Measurements from ENCODE around the gene BANP.
"Not testable (repeated sequence)": the region's sequence is repeated elsewhere in the genome, so short reads cannot be mapped to it uniquely, and the experiment has no call there.

The BANP gene

DNA sequence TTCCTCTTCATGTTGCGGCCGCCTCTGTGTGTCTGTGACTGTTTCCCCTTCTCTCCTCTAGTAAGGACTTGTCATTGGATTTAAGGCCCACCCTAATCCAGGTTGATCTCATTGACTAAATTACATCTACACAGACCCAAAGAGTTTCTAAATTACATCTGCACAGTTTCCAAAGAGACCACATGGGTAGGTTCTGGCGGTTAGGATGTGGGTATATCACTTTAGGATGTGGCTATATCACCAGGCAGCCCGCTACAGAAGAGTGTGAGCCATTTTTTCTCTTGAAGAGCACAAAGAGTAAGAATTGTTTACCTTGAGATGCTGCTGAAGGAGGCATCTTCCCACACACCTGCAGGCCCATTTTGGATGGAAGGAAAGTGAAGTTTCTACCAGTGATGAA, 30.1 kb downstream of the BANP start:
- not testable (repeated sequence) for H3K36me3 ChIP-seq (ENCODE audit: control insufficient read depth, insufficient read depth, low read length); H3K4me1 ChIP-seq (ENCODE audit: control insufficient read depth, insufficient read depth, low read length); H3K27me3 ChIP-seq (ENCODE audit: control insufficient read depth, insufficient read depth, low read length, poor library complexity, severe bottlenecking); H3K4me3 ChIP-seq (ENCODE audit: insufficient read depth, low read depth, low read length); H3K27ac ChIP-seq (ENCODE audit: insufficient read depth, low read depth, low read length, poor library complexity, severe bottlenecking); H3K9me3 ChIP-seq (ENCODE audit: control insufficient read depth, low read length)
- 67 to 68% methylated on average over 4 of the region's 4 CpGs for WGBS, 2 experiments

GRCh38 chr16:87982581-87983041, 31.4 kb downstream of the BANP start:
- Histone ChIP-seq H3K27ac (ENCODE audit: insufficient read depth, low read depth, low read length, poor library complexity, severe bottlenecking) (no peak overlapping the region), H3K36me3 (ENCODE audit: control insufficient read depth, insufficient read depth, low read length) (no peaks in the 10 kb centered on the region), H3K9me3 (ENCODE audit: control insufficient read depth, low read length) (no peaks in the 10 kb centered on the region), H3K4me1 (ENCODE audit: control insufficient read depth, insufficient read depth, low read length) (no peaks in the 10 kb centered on the region), H3K27me3 (ENCODE audit: control insufficient read depth, insufficient read depth, low read length, poor library complexity, severe bottlenecking) (no peaks in the 10 kb centered on the region), H3K4me3 (ENCODE audit: insufficient read depth, low read depth, low read length) (no peak overlapping the region)
- WGBS, 2 experiments, result 78 to 79% methylated on average over 16 of the region's 17 CpGs

DNA sequence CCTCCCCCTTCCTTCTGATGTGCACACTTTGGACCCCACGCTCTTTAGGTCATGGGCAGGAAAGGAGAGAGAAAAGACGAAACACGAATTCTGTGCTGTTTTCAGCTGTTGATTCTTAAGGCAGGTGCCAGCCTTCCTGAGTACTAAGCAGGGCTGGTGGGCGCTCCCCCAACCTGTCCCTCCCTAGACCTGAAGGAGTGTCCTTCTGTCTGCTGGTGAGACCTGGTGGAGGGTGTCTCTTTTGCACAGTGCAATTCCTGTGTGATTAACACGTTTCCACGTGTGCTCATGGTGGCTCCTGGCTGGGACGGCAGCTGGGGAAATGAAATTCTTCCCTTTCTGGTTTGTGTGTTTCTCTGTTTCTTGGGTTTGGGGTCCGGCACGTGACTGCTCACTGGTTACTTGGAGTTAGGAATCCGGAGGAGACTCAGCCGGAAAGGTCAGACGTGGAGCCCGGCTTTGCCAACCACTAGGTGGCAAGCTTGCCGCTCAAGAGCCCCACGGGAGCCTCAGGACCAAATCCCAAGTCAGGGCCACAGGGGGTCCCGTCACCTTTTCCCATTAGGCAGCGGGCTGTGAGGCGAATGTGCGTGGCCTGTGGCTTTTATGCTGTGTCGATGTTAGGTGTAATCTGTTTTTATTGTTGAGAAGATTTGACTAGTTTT, 32.0 kb downstream of the BANP start:
- not testable (repeated sequence) for H3K36me3 ChIP-seq (ENCODE audit: control insufficient read depth, insufficient read depth, low read length); H3K4me1 ChIP-seq (ENCODE audit: control insufficient read depth, insufficient read depth, low read length); H3K4me3 ChIP-seq (ENCODE audit: insufficient read depth, low read depth, low read length); H3K27me3 ChIP-seq (ENCODE audit: control insufficient read depth, insufficient read depth, low read length, poor library complexity, severe bottlenecking); H3K9me3 ChIP-seq (ENCODE audit: control insufficient read depth, low read length); H3K27ac ChIP-seq (ENCODE audit: insufficient read depth, low read depth, low read length, poor library complexity, severe bottlenecking)
- 59 to 67% methylated on average over 13 to 20 of the region's 20 CpGs for WGBS, 2 experiments

DNA sequence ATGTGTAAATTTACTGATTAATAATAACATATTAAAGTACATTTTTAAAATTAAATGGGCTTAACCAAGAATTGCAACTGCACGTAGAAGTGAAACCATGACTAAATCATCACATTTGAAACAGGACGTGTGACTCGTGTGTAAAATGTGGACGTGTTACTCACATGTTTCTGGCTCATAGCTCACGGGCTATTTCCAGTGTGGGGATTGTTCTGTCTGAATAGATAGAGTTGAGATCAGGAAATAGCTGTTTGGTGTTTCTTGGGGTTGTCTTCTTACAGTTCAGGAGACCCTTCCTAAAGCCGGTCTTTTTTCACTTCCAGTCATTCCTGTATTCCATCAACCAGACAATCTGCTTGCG, 32.5 kb downstream of the BANP start:
- H3K27me3 ChIP-seq (ENCODE audit: control insufficient read depth, insufficient read depth, low read length, poor library complexity, severe bottlenecking); H3K36me3 ChIP-seq (ENCODE audit: control insufficient read depth, insufficient read depth, low read length); H3K4me3 ChIP-seq (ENCODE audit: insufficient read depth, low read depth, low read length); H3K9me3 ChIP-seq (ENCODE audit: control insufficient read depth, low read length); H3K4me1 ChIP-seq (ENCODE audit: control insufficient read depth, insufficient read depth, low read length); H3K27ac ChIP-seq (ENCODE audit: insufficient read depth, low read depth, low read length, poor library complexity, severe bottlenecking): not testable (repeated sequence)
- 92 to 96% methylated on average over 5 to 7 of the region's 7 CpGs for WGBS, 2 experiments

- not testable (repeated sequence) for H3K9me3 ChIP-seq (ENCODE audit: control insufficient read depth, low read length); H3K36me3 ChIP-seq (ENCODE audit: control insufficient read depth, insufficient read depth, low read length); H3K27ac ChIP-seq (ENCODE audit: insufficient read depth, low read depth, low read length, poor library complexity, severe bottlenecking); H3K27me3 ChIP-seq (ENCODE audit: control insufficient read depth, insufficient read depth, low read length, poor library complexity, severe bottlenecking); H3K4me1 ChIP-seq (ENCODE audit: control insufficient read depth, insufficient read depth, low read length); H3K4me3 ChIP-seq (ENCODE audit: insufficient read depth, low read depth, low read length)
- WGBS, 2 experiments, result 94 to 97% methylated on average over 15 of the region's 15 CpGs
Observed at GRCh38 chr16:87984180-87984579, 32.9 kb downstream of the BANP start.

- Histone ChIP-seq H3K36me3 (ENCODE audit: control insufficient read depth, insufficient read depth, low read length) (no peaks in the 10 kb centered on the region), H3K9me3 (ENCODE audit: control insufficient read depth, low read length) (no peaks in the 10 kb centered on the region), H3K4me3 (ENCODE audit: insufficient read depth, low read depth, low read length) (no peak overlapping the region), H3K27ac (ENCODE audit: insufficient read depth, low read depth, low read length, poor library complexity, severe bottlenecking) (no peak overlapping the region), H3K4me1 (ENCODE audit: control insufficient read depth, insufficient read depth, low read length) (no peaks in the 10 kb centered on the region), H3K27me3 (ENCODE audit: control insufficient read depth, insufficient read depth, low read length, poor library complexity, severe bottlenecking) (no peaks in the 10 kb centered on the region)
- WGBS, 2 experiments, result 95 to 96% methylated on average over 28 of the region's 28 CpGs
Observed at GRCh38 chr16:87984632-87985267, 33.5 kb downstream of the BANP start.

- not testable (repeated sequence) for H3K9me3 ChIP-seq (ENCODE audit: control insufficient read depth, low read length); H3K27me3 ChIP-seq (ENCODE audit: control insufficient read depth, insufficient read depth, low read length, poor library complexity, severe bottlenecking); H3K36me3 ChIP-seq (ENCODE audit: control insufficient read depth, insufficient read depth, low read length); H3K27ac ChIP-seq (ENCODE audit: insufficient read depth, low read depth, low read length, poor library complexity, severe bottlenecking); H3K4me3 ChIP-seq (ENCODE audit: insufficient read depth, low read depth, low read length); H3K4me1 ChIP-seq (ENCODE audit: control insufficient read depth, insufficient read depth, low read length)
- 98% methylated on average over 5 of the region's 5 CpGs for WGBS, 2 experiments
Observed at GRCh38 chr16:87985493-87985892, 34.3 kb downstream of the BANP start.

- H3K4me3 ChIP-seq (ENCODE audit: insufficient read depth, low read depth, low read length); H3K9me3 ChIP-seq (ENCODE audit: control insufficient read depth, low read length); H3K27ac ChIP-seq (ENCODE audit: insufficient read depth, low read depth, low read length, poor library complexity, severe bottlenecking); H3K27me3 ChIP-seq (ENCODE audit: control insufficient read depth, insufficient read depth, low read length, poor library complexity, severe bottlenecking); H3K4me1 ChIP-seq (ENCODE audit: control insufficient read depth, insufficient read depth, low read length); H3K36me3 ChIP-seq (ENCODE audit: control insufficient read depth, insufficient read depth, low read length): not testable (repeated sequence)
- 95 to 98% methylated on average over 5 of the region's 5 CpGs for WGBS, 2 experiments
Observed at GRCh38 chr16:87986361-87986849, 35.2 kb downstream of the BANP start.

DNA sequence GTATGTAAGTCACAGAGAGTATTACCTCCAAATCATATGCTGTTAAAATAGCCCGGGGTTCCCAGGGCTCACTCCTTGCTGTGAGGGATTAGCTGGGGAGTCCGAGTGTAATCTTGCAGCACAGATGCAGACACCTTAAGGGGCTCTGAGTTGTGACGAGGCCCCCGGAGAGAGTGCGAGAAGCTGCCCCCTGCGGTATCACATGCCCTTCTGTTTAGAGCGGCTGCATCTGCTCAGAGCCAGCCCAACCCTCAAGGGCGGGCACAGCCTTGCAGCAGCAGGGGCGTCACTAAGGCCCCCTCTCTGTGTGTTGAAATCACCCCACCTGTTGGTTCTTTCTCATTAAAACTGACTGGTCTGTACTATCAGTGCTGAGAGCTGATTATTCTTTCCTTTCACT, 37.4 kb downstream of the BANP start:
- H3K9me3 ChIP-seq (ENCODE audit: control insufficient read depth, low read length); H3K4me1 ChIP-seq (ENCODE audit: control insufficient read depth, insufficient read depth, low read length): not testable (repeated sequence)
- 78 to 80% methylated on average over 9 of the region's 9 CpGs for WGBS, 2 experiments

GRCh38 chr16:87990254-87990653, 39.0 kb downstream of the BANP start:
- not testable (repeated sequence) for H3K4me1 ChIP-seq (ENCODE audit: control insufficient read depth, insufficient read depth, low read length); H3K27me3 ChIP-seq (ENCODE audit: control insufficient read depth, insufficient read depth, low read length, poor library complexity, severe bottlenecking); H3K36me3 ChIP-seq (ENCODE audit: control insufficient read depth, insufficient read depth, low read length); H3K27ac ChIP-seq (ENCODE audit: insufficient read depth, low read depth, low read length, poor library complexity, severe bottlenecking); H3K4me3 ChIP-seq (ENCODE audit: insufficient read depth, low read depth, low read length); H3K9me3 ChIP-seq (ENCODE audit: control insufficient read depth, low read length)
- WGBS, 2 experiments, result 93 to 95% methylated on average over 3 to 4 of the region's 4 CpGs

More for the DNA sequence above, 37.4 kb downstream of the BANP start:
- H3K27me3 ChIP-seq (ENCODE audit: control insufficient read depth, insufficient read depth, low read length, poor library complexity, severe bottlenecking); H3K27ac ChIP-seq (ENCODE audit: insufficient read depth, low read depth, low read length, poor library complexity, severe bottlenecking); H3K4me3 ChIP-seq (ENCODE audit: insufficient read depth, low read depth, low read length); H3K36me3 ChIP-seq (ENCODE audit: control insufficient read depth, insufficient read depth, low read length): not testable (repeated sequence)
